MG63 (cell line): ENCODE results near the gene FOXJ1. TPM values are rescaled to one million over a fixed set of nuclear protein-coding genes. Genes with fewer than 3 reads are reported as not detected.

Experiments used
- DNase-seq: peaks from one replicate; pipeline ENCODE4 v3.0.0-alpha.2; 2020
- H3K27me3 ChIP-seq: fragments of 250-450 bp; sonication (Bioruptor Pico); 2 replicates; pipeline ENCODE4 v1.5.1; 2020; ENCODE audit warnings: mild to moderate bottlenecking, moderate library complexity
- H3K36me3 ChIP-seq: fragments of 250-450 bp; sonication (Bioruptor Pico); 2 replicates; pipeline ENCODE4 v1.5.1; 2020; ENCODE audit warnings: mild to moderate bottlenecking, moderate library complexity
- H3K4me3 ChIP-seq: fragments of 250-450 bp; sonication (Bioruptor Pico); 2 replicates; pipeline ENCODE4 v1.5.1; 2020; ENCODE audit warnings: mild to moderate bottlenecking, moderate library complexity
- H3K9me3 ChIP-seq: fragments of 250-450 bp; sonication (Bioruptor Pico); 2 replicates; pipeline ENCODE4 v1.5.1; 2020; ENCODE audit warnings: mild to moderate bottlenecking, moderate library complexity
- total RNA-seq: library from RNA; depleted of rRNA; stranded (reverse); fragments of >200 nt; shearing (Covaris generic); gene quantifications from 2 replicates; pipeline ENCODE4 v1.2.3, GENCODE V29; 2014; ENCODE audit warnings: low replicate concordance

FOXJ1 gene
- total RNA-seq, 1 experiment from 2014 or later: not detected

- no peak for DNase-seq
- Histone ChIP-seq H3K9me3 (no peaks in the 10 kb centered on the region), H3K4me3 (no peak overlapping the region), H3K27me3 (peaks cover 2% of the 10 kb centered on the region; the same call in 1 of the 2 replicates), H3K36me3 (no peaks in the 10 kb centered on the region)
Observed at GRCh38 chr17:76136276-76137000, 4.6 kb downstream of the FOXJ1 start.

DNA sequence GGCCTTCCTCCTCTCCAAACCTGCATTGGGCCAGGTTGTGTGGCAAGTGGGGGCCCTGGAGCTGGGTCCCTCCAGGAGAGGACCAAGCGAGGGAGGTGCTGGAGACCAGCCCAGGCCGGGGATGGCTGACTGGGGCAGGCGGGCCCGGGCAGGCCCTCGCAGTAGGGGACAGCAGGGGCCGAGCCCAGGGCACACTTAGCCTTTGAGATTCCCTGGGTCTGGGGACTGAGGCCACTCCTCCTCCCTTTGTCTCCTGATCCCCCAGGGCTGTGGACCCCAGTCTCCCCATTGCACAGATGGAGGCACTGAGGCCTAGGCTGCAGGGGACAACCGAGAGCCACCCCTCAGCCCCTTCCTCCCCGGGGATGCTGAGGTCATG, 5.2 kb downstream of the FOXJ1 start:
- DNase-seq: no peak
- Histone ChIP-seq H3K27me3 (no peaks in the 10 kb centered on the region), H3K4me3 (no peak overlapping the region), H3K36me3 (no peaks in the 10 kb centered on the region), H3K9me3 (no peaks in the 10 kb centered on the region)

GRCh38 chr17:76134911-76135809, 5.9 kb downstream of the FOXJ1 start:
- no peaks in the 10 kb centered on the region for H3K36me3 ChIP-seq
- H3K9me3 ChIP-seq: no peaks in the 10 kb centered on the region
- no peak for DNase-seq
- H3K27me3 ChIP-seq: no peaks in the 10 kb centered on the region
- H3K4me3 ChIP-seq: no peak overlapping the region

DNA sequence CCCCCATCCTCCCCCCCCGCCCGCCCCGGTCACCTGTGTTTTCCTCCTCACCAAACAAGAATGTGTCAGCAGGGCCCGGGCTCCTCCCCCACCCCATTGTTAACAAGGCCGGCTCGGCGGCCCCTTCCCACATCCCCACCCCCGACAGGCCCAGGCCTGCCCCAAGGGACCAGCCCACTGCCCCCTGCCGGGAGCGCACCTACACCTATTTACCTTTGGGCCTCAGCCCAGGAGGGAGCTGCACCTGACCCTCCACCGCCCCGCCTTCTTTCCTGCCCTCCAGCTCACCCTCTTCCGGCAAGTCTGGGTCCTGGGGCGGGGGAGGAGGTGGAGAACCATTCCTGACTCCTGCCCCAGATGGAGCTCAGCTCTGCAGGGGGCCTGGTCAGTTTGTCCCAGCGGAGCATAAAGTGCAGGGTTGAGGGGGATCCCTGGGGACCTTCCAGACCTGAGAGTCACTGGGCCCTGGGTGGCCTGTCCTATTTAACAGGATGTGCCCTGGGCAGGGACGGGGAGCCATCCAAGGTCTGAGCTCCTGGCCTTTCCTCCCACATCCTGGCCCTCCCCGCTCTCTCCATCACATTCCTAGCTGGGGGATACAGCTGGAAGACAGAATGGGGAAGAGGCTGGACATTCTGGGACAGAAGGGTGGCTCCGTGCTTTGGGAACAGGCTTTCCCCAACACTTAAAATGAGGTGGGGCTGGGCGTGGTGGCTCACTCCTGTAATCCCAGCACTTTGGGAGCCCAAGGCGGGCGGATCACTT, 8.3 kb downstream of the FOXJ1 start:
- Histone ChIP-seq H3K9me3 (no peaks in the 10 kb centered on the region), H3K36me3 (no peaks in the 10 kb centered on the region), H3K4me3 (no peak overlapping the region), H3K27me3 (no peaks in the 10 kb centered on the region)
- no peak for DNase-seq

- Histone ChIP-seq H3K9me3 (no peaks in the 10 kb centered on the region), H3K36me3 (no peaks in the 10 kb centered on the region), H3K4me3 (no peak overlapping the region), H3K27me3 (no peaks in the 10 kb centered on the region)
- DNase-seq: no peak
Observed at GRCh38 chr17:76131692-76132573, 9.1 kb downstream of the FOXJ1 start.

GRCh38 chr17:76131051-76131691, 9.9 kb downstream of the FOXJ1 start:
- no peak overlapping the region for H3K4me3 ChIP-seq
- no peaks in the 10 kb centered on the region for H3K36me3 ChIP-seq
- no peaks in the 10 kb centered on the region for H3K9me3 ChIP-seq
- DNase-seq: no peak
- no peaks in the 10 kb centered on the region for H3K27me3 ChIP-seq

GRCh38 chr17:76130473-76130872, 10.6 kb downstream of the FOXJ1 start:
- no peaks in the 10 kb centered on the region; the same call in 1 of the 2 replicates for H3K27me3 ChIP-seq
- no peak for DNase-seq

DNA sequence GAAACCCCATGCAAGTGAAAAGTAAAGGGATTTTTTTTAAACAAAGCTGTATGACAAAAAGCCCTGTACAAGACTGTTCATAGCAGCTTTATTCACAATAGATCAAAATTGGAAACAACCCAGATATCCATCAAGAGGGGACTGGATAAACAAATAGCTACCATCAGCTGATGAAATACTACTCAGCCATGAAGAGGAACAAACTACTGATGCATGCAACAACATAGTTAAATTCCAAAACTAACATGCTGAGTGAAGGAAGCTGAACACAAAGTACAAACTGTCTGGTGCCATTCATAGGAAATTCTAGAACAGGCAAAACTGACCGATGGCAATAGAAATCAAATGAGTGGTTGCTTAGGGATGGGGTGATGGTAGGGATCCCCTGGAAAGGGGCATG, 15.1 kb downstream of the FOXJ1 start:
- Histone ChIP-seq H3K9me3 (no peaks in the 10 kb centered on the region), H3K4me3 (no peak overlapping the region), H3K36me3 (no peaks in the 10 kb centered on the region), H3K27me3 (no peaks in the 10 kb centered on the region; the same call in 1 of the 2 replicates)
- no peak for DNase-seq

More at GRCh38 chr17:76130473-76130872, 10.6 kb downstream of the FOXJ1 start:
- no peaks in the 10 kb centered on the region for H3K36me3 ChIP-seq
- no peaks in the 10 kb centered on the region for H3K9me3 ChIP-seq
- H3K4me3 ChIP-seq: no peak overlapping the region

DNA sequence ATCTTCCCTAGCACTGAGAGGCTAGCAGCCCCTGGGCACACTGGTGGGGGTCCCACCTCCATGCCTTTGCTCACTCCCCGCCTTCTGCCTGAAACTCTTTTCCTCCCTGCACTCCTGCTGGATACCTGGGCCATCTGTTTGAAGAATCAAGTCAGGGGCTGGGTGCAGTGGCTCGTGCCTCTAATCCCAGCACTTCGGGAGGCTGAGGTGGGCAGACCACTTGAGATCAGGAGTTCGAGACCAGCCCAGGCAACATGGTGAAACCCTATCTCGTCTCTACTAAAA, 15.7 kb downstream of the FOXJ1 start:
- no peak for DNase-seq
- no peaks in the 10 kb centered on the region for H3K36me3 ChIP-seq
- H3K27me3 ChIP-seq: no peaks in the 10 kb centered on the region; the same call in 1 of the 2 replicates
- no peaks in the 10 kb centered on the region for H3K9me3 ChIP-seq
- no peak overlapping the region for H3K4me3 ChIP-seq

- H3K27me3 ChIP-seq: no peaks in the 10 kb centered on the region; the same call in 1 of the 2 replicates
- H3K4me3 ChIP-seq: no peak overlapping the region
- DNase-seq: no peak
- no peaks in the 10 kb centered on the region for H3K36me3 ChIP-seq
- H3K9me3 ChIP-seq: no peaks in the 10 kb centered on the region
Observed at GRCh38 chr17:76124582-76125390, 16.3 kb downstream of the FOXJ1 start.

DNA sequence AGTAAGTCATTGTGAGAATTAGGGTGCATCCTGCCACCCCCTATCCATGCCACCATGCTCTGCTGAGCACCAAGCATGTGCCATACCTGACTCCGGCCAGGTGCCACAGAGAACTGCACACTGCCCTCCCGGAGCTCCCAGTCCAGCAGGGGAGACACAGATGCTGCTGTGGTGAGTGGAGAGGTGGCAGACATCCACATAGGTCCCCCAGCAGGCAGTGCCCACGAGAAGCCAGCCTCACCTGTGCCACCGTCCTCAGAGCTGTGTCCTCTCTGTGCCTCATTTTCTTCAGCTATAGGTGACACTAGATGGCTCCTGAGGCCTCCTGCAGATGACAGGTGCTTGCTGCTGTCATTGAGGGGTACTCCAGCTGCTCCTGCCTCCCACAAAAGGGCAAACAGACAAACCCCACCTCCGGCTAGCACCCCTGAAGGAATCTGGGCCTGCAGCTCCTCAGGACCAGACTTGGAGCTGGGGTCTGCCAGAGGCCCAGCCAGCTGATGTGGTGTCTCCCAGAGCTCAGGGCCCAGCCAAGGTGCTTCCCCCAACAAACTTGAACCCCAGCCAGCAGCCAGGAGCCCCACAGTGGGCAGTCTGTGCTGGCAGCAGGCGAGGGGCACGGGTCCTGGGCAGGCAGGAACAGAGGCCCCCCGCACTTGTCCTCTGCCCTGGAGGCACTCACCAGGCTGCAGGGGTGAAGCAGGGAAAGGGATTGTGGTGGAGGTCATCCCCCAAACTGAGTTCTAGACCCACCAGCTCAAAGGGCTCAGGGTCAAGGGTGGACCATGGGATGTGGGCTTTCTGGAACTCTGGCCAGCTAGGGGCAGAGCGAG, 17.1 kb downstream of the FOXJ1 start:
- Histone ChIP-seq H3K27me3 (no peaks in the 10 kb centered on the region; the same call in 1 of the 2 replicates), H3K9me3 (no peaks in the 10 kb centered on the region), H3K36me3 (no peaks in the 10 kb centered on the region), H3K4me3 (no peak overlapping the region)
- DNase-seq: no peak

GRCh38 chr17:76123191-76123499, 17.9 kb downstream of the FOXJ1 start:
- DNase-seq: no peak
- no peaks in the 10 kb centered on the region; the same call in 1 of the 2 replicates for H3K27me3 ChIP-seq
- no peak overlapping the region for H3K4me3 ChIP-seq
- no peaks in the 10 kb centered on the region for H3K36me3 ChIP-seq
- H3K9me3 ChIP-seq: no peaks in the 10 kb centered on the region

DNA sequence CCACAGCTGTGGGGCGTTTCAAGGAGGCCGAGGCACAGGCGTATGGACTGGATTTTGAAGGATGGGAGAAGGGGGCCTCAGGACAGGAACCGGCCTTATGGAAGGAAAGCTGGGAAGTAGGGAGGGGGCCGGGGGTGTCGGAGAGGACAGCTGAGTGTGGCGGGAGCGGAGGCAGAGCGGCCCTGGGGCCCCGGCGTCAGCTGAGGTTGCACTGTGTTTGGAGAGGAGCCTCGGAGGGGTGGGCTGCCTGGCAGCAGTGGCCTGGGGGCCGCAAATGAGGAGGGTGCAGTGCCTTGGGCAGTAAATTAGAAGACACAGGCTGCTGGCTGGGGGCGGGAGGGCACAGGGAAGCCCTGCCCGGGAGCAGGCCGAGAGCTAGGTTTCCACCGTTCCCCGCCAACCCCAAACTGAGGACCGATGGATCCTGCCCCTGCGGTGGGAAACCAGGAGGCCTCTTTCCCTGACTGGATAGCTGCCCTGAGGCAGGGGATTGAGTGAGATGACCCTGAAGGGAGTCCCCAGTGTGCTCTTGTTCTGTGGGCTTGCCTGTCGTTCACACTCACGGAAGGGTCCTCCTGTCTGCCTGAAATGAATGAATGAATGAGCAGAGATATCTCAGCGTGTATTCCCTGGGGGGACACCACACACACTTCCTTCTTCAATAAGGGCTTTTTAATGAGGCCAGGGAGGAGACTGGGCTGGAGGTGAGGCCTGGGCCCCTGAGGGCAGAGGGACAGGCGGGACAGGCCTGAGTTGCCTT, 18.4 kb downstream of the FOXJ1 start:
- no peaks in the 10 kb centered on the region; the same call in 1 of the 2 replicates for H3K27me3 ChIP-seq
- H3K36me3 ChIP-seq: no peaks in the 10 kb centered on the region
- no peaks in the 10 kb centered on the region for H3K9me3 ChIP-seq
- H3K4me3 ChIP-seq: no peak overlapping the region
- no peak for DNase-seq

DNA sequence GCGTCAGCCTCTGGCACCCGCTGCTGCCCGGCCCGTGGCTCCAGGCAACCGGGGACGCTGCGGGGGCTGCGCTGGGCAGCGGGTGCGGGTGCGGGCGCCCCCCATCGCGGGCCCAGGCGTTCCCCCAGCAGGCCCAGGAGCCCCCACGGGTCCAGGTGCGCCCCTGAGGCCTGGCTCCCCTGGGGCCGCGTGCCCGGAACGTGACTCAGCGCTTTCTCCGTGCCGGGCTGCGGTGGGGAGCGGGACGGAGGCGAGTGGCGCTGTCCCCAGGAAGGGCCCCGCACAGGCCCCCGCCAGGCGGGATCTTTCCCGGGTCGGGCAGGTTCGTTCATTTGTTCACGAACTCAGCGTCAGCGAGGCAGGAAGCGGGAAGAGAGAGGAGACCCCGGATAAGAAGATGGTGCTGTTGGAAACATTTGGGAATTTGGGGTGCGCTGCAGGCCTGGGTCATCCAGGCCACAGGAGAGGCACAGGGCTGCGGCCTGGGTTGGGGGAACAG, 19.1 kb downstream of the FOXJ1 start:
- no peak for DNase-seq
- no peaks in the 10 kb centered on the region; the same call in 1 of the 2 replicates for H3K27me3 ChIP-seq
- no peaks in the 10 kb centered on the region for H3K36me3 ChIP-seq
- no peak overlapping the region for H3K4me3 ChIP-seq
- no peaks in the 10 kb centered on the region for H3K9me3 ChIP-seq
